ENCODE measurements around the gene KLHL26. TPM values are rescaled to one million over a fixed set of nuclear protein-coding genes. Genes with fewer than 3 reads are reported as not detected.

The KLHL26 gene
- total and polyA plus RNA-seq, 4 donors: 3.7 to 22.8 (median 14.4) TPM

GRCh38 chr19:18601875-18602274, 35.0 kb upstream of the KLHL26 start:
- no peaks in the 10 kb centered on the region for H3K9me3 ChIP-seq (ENCODE audit: control insufficient read depth, insufficient read depth, low read length)
- no peak for DNase-seq (ENCODE audit: low read depth in 4 of 6, low spot score in 6 of 6)
- H3K27ac ChIP-seq (ENCODE audit: low read depth, low read length): no peak overlapping the region
- H3K4me1 ChIP-seq (ENCODE audit: control insufficient read depth, insufficient read depth, low read length): peaks cover 27% of the 10 kb centered on the region
- 76% methylated on average over 2 of the region's 4 CpGs for WGBS (ENCODE audit: insufficient coverage)
- peaks cover 68% of the 10 kb centered on the region for H3K27me3 ChIP-seq (ENCODE audit: control insufficient read depth, insufficient read depth, low read length)
- H3K36me3 ChIP-seq (ENCODE audit: control insufficient read depth, insufficient read depth, low read length): no peaks in the 10 kb centered on the region
- H3K4me3 ChIP-seq (ENCODE audit: low read depth, low read length): no peak overlapping the region

- H3K4me3 ChIP-seq (ENCODE audit: low read depth, low read length): no peak overlapping the region
- H3K36me3 ChIP-seq (ENCODE audit: control insufficient read depth, insufficient read depth, low read length): no peaks in the 10 kb centered on the region
- peaks cover 71% of the 10 kb centered on the region for H3K27me3 ChIP-seq (ENCODE audit: control insufficient read depth, insufficient read depth, low read length)
- DNase-seq (ENCODE audit: low read depth in 4 of 6, low spot score in 6 of 6): no peak
- H3K27ac ChIP-seq (ENCODE audit: low read depth, low read length): no peak overlapping the region
- WGBS (ENCODE audit: insufficient coverage): 8% methylated on average over 28 of the region's 32 CpGs
- H3K4me1 ChIP-seq (ENCODE audit: control insufficient read depth, insufficient read depth, low read length): peaks cover 35% of the 10 kb centered on the region
- no peaks in the 10 kb centered on the region for H3K9me3 ChIP-seq (ENCODE audit: control insufficient read depth, insufficient read depth, low read length)
Measured at GRCh38 chr19:18603255-18603957, 33.4 kb upstream of the KLHL26 start.

GRCh38 chr19:18603958-18604819, 32.6 kb upstream of the KLHL26 start:
- H3K4me1 ChIP-seq (ENCODE audit: control insufficient read depth, insufficient read depth, low read length): peaks cover 35% of the 10 kb centered on the region
- no peak overlapping the region for H3K27ac ChIP-seq (ENCODE audit: low read depth, low read length)
- 15% methylated on average over 11 of the region's 26 CpGs for WGBS (ENCODE audit: insufficient coverage)
- DNase-seq (ENCODE audit: low read depth in 4 of 6, low spot score in 6 of 6): no peak
- peaks cover 75% of the 10 kb centered on the region for H3K27me3 ChIP-seq (ENCODE audit: control insufficient read depth, insufficient read depth, low read length)
- H3K9me3 ChIP-seq (ENCODE audit: control insufficient read depth, insufficient read depth, low read length): no peaks in the 10 kb centered on the region
- no peak overlapping the region for H3K4me3 ChIP-seq (ENCODE audit: low read depth, low read length)
- H3K36me3 ChIP-seq (ENCODE audit: control insufficient read depth, insufficient read depth, low read length): no peaks in the 10 kb centered on the region

GRCh38 chr19:18604820-18605159, 32.0 kb upstream of the KLHL26 start:
- H3K27ac ChIP-seq (ENCODE audit: low read depth, low read length): no peak overlapping the region
- H3K4me1 ChIP-seq (ENCODE audit: control insufficient read depth, insufficient read depth, low read length): peaks cover 35% of the 10 kb centered on the region
- H3K9me3 ChIP-seq (ENCODE audit: control insufficient read depth, insufficient read depth, low read length): no peaks in the 10 kb centered on the region
- H3K4me3 ChIP-seq (ENCODE audit: low read depth, low read length): no peak overlapping the region
- 42% methylated on average over 3 of the region's 10 CpGs for WGBS (ENCODE audit: insufficient coverage)
- no peak for DNase-seq (ENCODE audit: low read depth in 4 of 6, low spot score in 6 of 6)
- H3K27me3 ChIP-seq (ENCODE audit: control insufficient read depth, insufficient read depth, low read length): peaks cover 76% of the 10 kb centered on the region
- H3K36me3 ChIP-seq (ENCODE audit: control insufficient read depth, insufficient read depth, low read length): no peaks in the 10 kb centered on the region

- H3K27me3 ChIP-seq (ENCODE audit: control insufficient read depth, insufficient read depth, low read length): peaks cover 78% of the 10 kb centered on the region
- WGBS (ENCODE audit: insufficient coverage): 8% methylated on average over 17 of the region's 17 CpGs
Measured at GRCh38 chr19:18605196-18605545, 31.7 kb upstream of the KLHL26 start.

GRCh38 chr19:18605546-18606280, 31.1 kb upstream of the KLHL26 start:
- Histone ChIP-seq H3K27ac (ENCODE audit: low read depth, low read length) (no peak overlapping the region), H3K9me3 (ENCODE audit: control insufficient read depth, insufficient read depth, low read length) (no peaks in the 10 kb centered on the region), H3K4me3 (ENCODE audit: low read depth, low read length) (no peak overlapping the region), H3K27me3 (ENCODE audit: control insufficient read depth, insufficient read depth, low read length) (peaks cover 83% of the 10 kb centered on the region), H3K36me3 (ENCODE audit: control insufficient read depth, insufficient read depth, low read length) (no peaks in the 10 kb centered on the region), H3K4me1 (ENCODE audit: control insufficient read depth, insufficient read depth, low read length) (peaks cover 42% of the 10 kb centered on the region)
- WGBS (ENCODE audit: insufficient coverage): 2% methylated on average over 64 of the region's 65 CpGs
- DNase-seq (ENCODE audit: low read depth in 4 of 6, low spot score in 6 of 6): no peak

More at GRCh38 chr19:18605196-18605545, 31.7 kb upstream of the KLHL26 start:
- Histone ChIP-seq H3K9me3 (ENCODE audit: control insufficient read depth, insufficient read depth, low read length) (no peaks in the 10 kb centered on the region), H3K36me3 (ENCODE audit: control insufficient read depth, insufficient read depth, low read length) (no peaks in the 10 kb centered on the region), H3K4me3 (ENCODE audit: low read depth, low read length) (no peak overlapping the region), H3K27ac (ENCODE audit: low read depth, low read length) (no peak overlapping the region), H3K4me1 (ENCODE audit: control insufficient read depth, insufficient read depth, low read length) (peaks cover 36% of the 10 kb centered on the region)
- no peak for DNase-seq (ENCODE audit: low read depth in 4 of 6, low spot score in 6 of 6)

GRCh38 chr19:18606281-18607225, 30.3 kb upstream of the KLHL26 start, which contains the start of gene CRLF1:
TSS of gene CRLF1 (minus strand) at chr19:18606799. CDS start at chr19:18606656, 143 bp downstream.
- Histone ChIP-seq H3K9me3 (ENCODE audit: control insufficient read depth, insufficient read depth, low read length) (no peaks in the 10 kb centered on the region), H3K4me3 (ENCODE audit: low read depth, low read length) (no peak within 1 kb of the TSS), H3K4me1 (ENCODE audit: control insufficient read depth, insufficient read depth, low read length) (peaks cover 50% of the 10 kb centered on the region), H3K27ac (ENCODE audit: low read depth, low read length) (no peak within 1 kb of the TSS), H3K27me3 (ENCODE audit: control insufficient read depth, insufficient read depth, low read length) (peaks cover 88% of the 10 kb centered on the region), H3K36me3 (ENCODE audit: control insufficient read depth, insufficient read depth, low read length) (no peaks in the 10 kb centered on the region)
- under 1% methylated on average over 96 of the region's 116 CpGs for WGBS (ENCODE audit: insufficient coverage)
- DNase-seq (ENCODE audit: low read depth in 4 of 6, low spot score in 6 of 6): no peak

GRCh38 chr19:18607226-18608101, 29.4 kb upstream of the KLHL26 start:
- under 1% methylated on average over 59 of the region's 68 CpGs for WGBS (ENCODE audit: insufficient coverage)
- no peak overlapping the region for H3K4me3 ChIP-seq (ENCODE audit: low read depth, low read length)

More at GRCh38 chr19:18607226-18608101, 29.4 kb upstream of the KLHL26 start:
- DNase-seq (ENCODE audit: low read depth in 4 of 6, low spot score in 6 of 6): no peak
- Histone ChIP-seq H3K27ac (ENCODE audit: low read depth, low read length) (no peak overlapping the region), H3K4me1 (ENCODE audit: control insufficient read depth, insufficient read depth, low read length) (peaks cover 59% of the 10 kb centered on the region), H3K36me3 (ENCODE audit: control insufficient read depth, insufficient read depth, low read length) (no peaks in the 10 kb centered on the region), H3K27me3 (ENCODE audit: control insufficient read depth, insufficient read depth, low read length) (peaks cover 91% of the 10 kb centered on the region), H3K9me3 (ENCODE audit: control insufficient read depth, insufficient read depth, low read length) (no peaks in the 10 kb centered on the region)

All from spinal cord (tissue), 10 donors.